HepG2 (cell line): ENCODE measurements around the gene CCDC88B. TPM values are rescaled to one million over a fixed set of nuclear protein-coding genes. Genes with fewer than 3 reads are reported as not detected.

Experiments
- DMTF1 ChIP-seq: sonication (generic); formaldehyde crosslinking; IDR thresholded peaks from 2 replicates; pipeline ENCODE4 v1.4.0; 2020; ENCODE audit warnings: mild to moderate bottlenecking, missing genetic modification reagents
- ETS1 ChIP-seq: sonication (generic); formaldehyde crosslinking; IDR thresholded peaks from 2 replicates; pipeline ENCODE4 v1.4.0; 2020; ENCODE audit warnings: missing genetic modification reagents
- GABPB1 ChIP-seq: IDR thresholded peaks from 2 replicates; pipeline ENCODE4 v1.6.1; 2016; ENCODE audit warnings: mild to moderate bottlenecking, missing genetic modification reagents, moderate library complexity, missing compliant biosample characterization
- GTF3A ChIP-seq: sonication (generic); formaldehyde crosslinking; conservative IDR thresholded peaks from 2 replicates; pipeline ENCODE4 v1.4.0; 2020; ENCODE audit warnings: mild to moderate bottlenecking, missing genetic modification reagents
- HOXA5 ChIP-seq: sonication (generic); formaldehyde crosslinking; IDR thresholded peaks from 2 replicates; pipeline ENCODE4 v1.4.0; 2020; ENCODE audit warnings: missing genetic modification reagents
- HOXD1 ChIP-seq: sonication (generic); formaldehyde crosslinking; IDR thresholded peaks from 2 replicates; pipeline ENCODE4 v1.5.0; 2020; ENCODE audit warnings: missing genetic modification reagents
- JARID2 ChIP-seq: sonication (generic); formaldehyde crosslinking; IDR thresholded peaks from 2 replicates; pipeline ENCODE4 v1.8.1; 2023; ENCODE audit warnings: missing genetic modification reagents, inconsistent platforms; ENCODE audit not compliant: insufficient replicate concordance
- MAFG ChIP-seq: sonication (generic); formaldehyde crosslinking; IDR thresholded peaks from 2 replicates; pipeline ENCODE4 v1.5.1; 2020; ENCODE audit warnings: mild to moderate bottlenecking, missing genetic modification reagents
- NCOA5 ChIP-seq: sonication (generic); formaldehyde crosslinking; IDR thresholded peaks from 2 replicates; pipeline ENCODE4 v1.4.0; 2020; ENCODE audit warnings: missing genetic modification reagents
- NFYB ChIP-seq: sonication (generic); formaldehyde crosslinking; IDR thresholded peaks from 2 replicates; pipeline ENCODE4 v1.4.0; 2020; ENCODE audit warnings: missing genetic modification reagents
- NPAS2 ChIP-seq: sonication (generic); formaldehyde crosslinking; IDR thresholded peaks from 2 replicates; pipeline ENCODE4 v1.8.0; 2022; ENCODE audit warnings: mild to moderate bottlenecking, missing genetic modification reagents, borderline replicate concordance
- PCBP2 ChIP-seq: fragments of 200-400 bp; formaldehyde crosslinking; optimal IDR thresholded peaks from 2 replicates; pipeline ENCODE3; 2018; ENCODE audit warnings: low read length, low read depth; ENCODE audit not compliant: poor library complexity, severe bottlenecking
- POLR2AphosphoS5 ChIP-seq: IDR thresholded peaks from 2 replicates; pipeline ENCODE4 v1.6.1; 2012; ENCODE audit warnings: low read depth, low read length
- SP1 ChIP-seq, 2 experiments: fragments of 450-650 bp in 1 of 2; sonication (generic) in 1 of 2; formaldehyde crosslinking in 1 of 2; IDR thresholded peaks; 2 replicates each; pipeline versions ENCODE4 v1.4.0 to v1.6.1; 2016 to 2020; ENCODE audit warnings: missing genetic modification reagents in 1 of 2
- ZNF275 ChIP-seq: sonication (generic); formaldehyde crosslinking; IDR thresholded peaks from 2 replicates; pipeline ENCODE4 v1.8.0; 2022; ENCODE audit warnings: missing genetic modification reagents, mild to moderate bottlenecking, inconsistent platforms, borderline replicate concordance
- ZNF354B ChIP-seq: sonication (generic); formaldehyde crosslinking; IDR thresholded peaks from 2 replicates; pipeline ENCODE4 v1.8.0; 2022; ENCODE audit warnings: mild to moderate bottlenecking, missing genetic modification reagents
- ZNF672 ChIP-seq: sonication (generic); formaldehyde crosslinking; IDR thresholded peaks from 2 replicates; pipeline ENCODE4 v1.8.1; 2022; ENCODE audit warnings: missing genetic modification reagents
- polyA plus RNA-seq, 8 experiments: library from polyadenylated mRNA; depleted of rRNA in 3 of 8; stranded (reverse) in 7 of 8; unstranded in 1 of 8; fragments of >200 nt; fragmentation: Illumina TruSeq in 4 of 8; extraction: Trizol in 4 of 8; gene quantifications; 2 replicates each; pipeline versions ENCODE4 v1.2.1 to v1.2.3, GENCODE V29; 2011 to 2016; ENCODE audit warnings: low read depth in 4 of 8, missing spikeins in 1 of 8, mixed read lengths in 1 of 8; ENCODE audit not compliant: insufficient read depth in 1 of 8
- total RNA-seq, 5 experiments: library from RNA; depleted of rRNA; stranded (reverse); fragments of >200 nt; fragmentation: Illumina TruSeq; extraction: Trizol; gene quantifications; 2 replicates each; pipeline ENCODE4 v1.2.3, GENCODE V29; 2016; ENCODE audit warnings: low read depth in 1 of 5
- TF ChIP-seq, protein P1 (sequence below): sonication (generic); formaldehyde crosslinking; IDR thresholded peaks from 2 replicates; pipeline ENCODE4 v1.4.0; 2020; ENCODE audit warnings: missing genetic modification reagents, borderline replicate concordance

CCDC88B gene
- total and polyA plus RNA-seq, 2 of the 13 experiments (the other 11 are each of a cell fraction or from before 2014, with no cell fraction given) = 3.6 to 4.8 TPM

DNA sequence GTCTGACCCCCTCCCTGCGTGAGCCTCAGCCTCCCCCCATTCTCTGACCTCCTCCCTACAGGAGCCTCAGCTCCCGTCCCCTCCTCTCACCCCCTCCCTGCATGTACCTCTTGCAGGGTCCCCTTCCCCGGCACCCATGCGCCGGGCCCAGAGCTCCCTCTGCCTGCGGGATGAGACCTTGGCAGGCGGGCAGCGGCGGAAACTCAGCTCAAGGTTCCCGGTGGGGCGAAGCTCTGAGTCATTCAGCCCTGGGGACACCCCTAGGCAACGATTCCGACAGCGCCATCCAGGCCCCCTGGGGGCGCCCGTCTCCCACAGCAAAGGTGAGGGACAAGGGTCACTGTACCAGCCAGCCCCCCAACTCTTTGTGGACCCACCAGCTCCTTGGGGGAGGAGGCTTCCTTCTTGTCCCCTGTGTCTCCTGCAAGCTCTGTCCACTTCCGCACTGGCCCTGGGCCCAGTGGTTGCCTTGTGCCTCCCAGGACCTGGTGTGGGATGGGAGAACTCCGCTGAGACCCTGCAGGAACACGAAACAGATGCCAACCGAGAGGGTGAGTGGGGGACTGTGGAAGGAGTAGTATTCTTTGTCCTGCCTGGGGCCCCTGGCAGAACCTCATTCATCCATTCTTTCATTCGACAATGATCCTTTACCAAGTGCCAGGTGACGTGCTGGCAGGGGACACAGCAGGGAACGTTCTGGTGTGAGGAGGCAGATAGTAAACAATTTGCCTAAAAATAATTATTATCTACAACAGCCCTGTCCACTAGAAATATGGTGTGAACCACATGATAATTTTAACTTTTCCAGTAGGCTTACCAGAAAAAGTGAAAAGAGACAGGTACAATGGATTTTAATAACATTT is 15.3 kb downstream of the CCDC88B start (continued):
- TF ChIP-seq GABPB1 (CRISPR knock-in tag) (peak; percentile 80), PCBP2 (no peak), NFYB (CRISPR knock-in tag) (no peak), ETS1 (no peak), JARID2 (CRISPR knock-in tag) (no peak), HOXD1 (CRISPR knock-in tag) (0 out of 2 replicates have a peak, but pooled peaks have one; percentile 45), ZNF354B (no peak), GTF3A (CRISPR knock-in tag) (no peak), ZNF672 (CRISPR knock-in tag) (no peak), SP1 (IDR thresholded peaks at IDR 0.05) (no peak), SP1 (CRISPR knock-in tag; IDR thresholded peaks at IDR 0.05) (0 out of 2 replicates have a peak, but pooled peaks have one; percentile 11), DMTF1 (CRISPR knock-in tag) (no peak), ZNF275 (CRISPR knock-in tag) (no peak), NCOA5 (CRISPR knock-in tag) (no peak), NPAS2 (CRISPR knock-in tag) (no peak), POLR2AphosphoS5 (no peak), MAFG (CRISPR knock-in tag) (no peak), HOXA5 (CRISPR knock-in tag) (no peak)
- TF ChIP-seq, protein P1, sequence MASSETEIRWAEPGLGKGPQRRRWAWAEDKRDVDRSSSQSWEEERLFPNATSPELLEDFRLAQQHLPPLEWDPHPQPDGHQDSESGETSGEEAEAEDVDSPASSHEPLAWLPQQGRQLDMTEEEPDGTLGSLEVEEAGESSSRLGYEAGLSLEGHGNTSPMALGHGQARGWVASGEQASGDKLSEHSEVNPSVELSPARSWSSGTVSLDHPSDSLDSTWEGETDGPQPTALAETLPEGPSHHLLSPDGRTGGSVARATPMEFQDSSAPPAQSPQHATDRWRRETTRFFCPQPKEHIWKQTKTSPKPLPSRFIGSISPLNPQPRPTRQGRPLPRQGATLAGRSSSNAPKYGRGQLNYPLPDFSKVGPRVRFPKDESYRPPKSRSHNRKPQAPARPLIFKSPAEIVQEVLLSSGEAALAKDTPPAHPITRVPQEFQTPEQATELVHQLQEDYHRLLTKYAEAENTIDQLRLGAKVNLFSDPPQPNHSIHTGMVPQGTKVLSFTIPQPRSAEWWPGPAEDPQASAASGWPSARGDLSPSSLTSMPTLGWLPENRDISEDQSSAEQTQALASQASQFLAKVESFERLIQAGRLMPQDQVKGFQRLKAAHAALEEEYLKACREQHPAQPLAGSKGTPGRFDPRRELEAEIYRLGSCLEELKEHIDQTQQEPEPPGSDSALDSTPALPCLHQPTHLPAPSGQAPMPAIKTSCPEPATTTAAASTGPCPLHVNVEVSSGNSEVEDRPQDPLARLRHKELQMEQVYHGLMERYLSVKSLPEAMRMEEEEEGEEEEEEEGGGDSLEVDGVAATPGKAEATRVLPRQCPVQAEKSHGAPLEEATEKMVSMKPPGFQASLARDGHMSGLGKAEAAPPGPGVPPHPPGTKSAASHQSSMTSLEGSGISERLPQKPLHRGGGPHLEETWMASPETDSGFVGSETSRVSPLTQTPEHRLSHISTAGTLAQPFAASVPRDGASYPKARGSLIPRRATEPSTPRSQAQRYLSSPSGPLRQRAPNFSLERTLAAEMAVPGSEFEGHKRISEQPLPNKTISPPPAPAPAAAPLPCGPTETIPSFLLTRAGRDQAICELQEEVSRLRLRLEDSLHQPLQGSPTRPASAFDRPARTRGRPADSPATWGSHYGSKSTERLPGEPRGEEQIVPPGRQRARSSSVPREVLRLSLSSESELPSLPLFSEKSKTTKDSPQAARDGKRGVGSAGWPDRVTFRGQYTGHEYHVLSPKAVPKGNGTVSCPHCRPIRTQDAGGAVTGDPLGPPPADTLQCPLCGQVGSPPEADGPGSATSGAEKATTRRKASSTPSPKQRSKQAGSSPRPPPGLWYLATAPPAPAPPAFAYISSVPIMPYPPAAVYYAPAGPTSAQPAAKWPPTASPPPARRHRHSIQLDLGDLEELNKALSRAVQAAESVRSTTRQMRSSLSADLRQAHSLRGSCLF (CRISPR knock-in tag) = no peak
